Body of pancreas (tissue), 4 donors: ENCODE measurements around the gene KHDRBS2. TPM values are rescaled to one million over a fixed set of nuclear protein-coding genes. Genes with fewer than 3 reads are reported as not detected.

Experiments
- ATAC-seq: fragments of 150-250 bp; one replicate; pipeline ENCODE4 v1.9.1; 2016
- DNase-seq, 4 donors: peaks; one replicate each; pipeline ENCODE4 v3.0.0-alpha.2; 2019
- H3K27ac ChIP-seq, 4 donors: fragments of 200-600 bp; sonication (generic); 1 replicate in 3 of 4; 2 replicates in 1 of 4; pipeline versions ENCODE4 v1.5.1 to v1.6.1; 2016 to 2019; ENCODE audit warnings: mild to moderate bottlenecking in 1 of 4, mixed read lengths in 1 of 4, moderate library complexity in 1 of 4
- H3K27me3 ChIP-seq, 2 donors: fragments of 200-600 bp; sonication (generic); one replicate each; pipeline ENCODE4 v1.6.0; 2016; ENCODE audit warnings: mild to moderate bottlenecking in 1 of 2
- H3K36me3 ChIP-seq, 2 donors: fragments of 200-600 bp; sonication (generic); replicated peaks in 1 of 2; 2 replicates each; pipeline ENCODE4 v1.5.1; 2016; ENCODE audit warnings: low read depth in 2 of 2; ENCODE audit not compliant: insufficient read depth in 1 of 2
- H3K4me1 ChIP-seq: fragments of 200-600 bp; sonication (generic); one replicate; pipeline ENCODE4 v1.6.0; 2016
- H3K4me3 ChIP-seq, 2 donors: fragments of 200-600 bp; sonication (generic); 1 replicate in 1 of 2; 2 replicates in 1 of 2; pipeline ENCODE4 v1.5.1; 2016 to 2019
- H3K9me3 ChIP-seq, 3 donors: fragments of 200-600 bp; sonication (generic); 1 replicate in 2 of 3; 2 replicates in 1 of 3; pipeline ENCODE4 v1.5.1; 2016
- CTCF ChIP-seq, 7 experiments: fragments of 450-650 bp in 4 of 7; fragments of 200-600 bp in 3 of 7; sonication (generic) in 3 of 7; IDR thresholded peaks; one replicate each; pipeline ENCODE4 v1.5.1; 2016 to 2019; ENCODE audit warnings: antibody characterized with exemption in 7 of 7
- POLR2A ChIP-seq, 3 donors: fragments of 450-650 bp; IDR thresholded peaks; one replicate each; pipeline ENCODE4 v1.6.1; 2016; ENCODE audit warnings: antibody characterized with exemption in 3 of 3, mild to moderate bottlenecking in 2 of 3
- WGBS, 2 donors: methylation state at CpG; one replicate each; pipeline ENCODE4 v1.1.5; 2017; 5-methylcytosine and 5-hydroxymethylcytosine counted together
- intact Hi-C: fragments of 100-400 bp; cut with DNase I; formaldehyde crosslinking; loops from one replicate; pipeline ENCODE4 v1.15.1; 2023
- total RNA-seq, 2 donors: library from RNA; depleted of rRNA; stranded (reverse); fragments of >200 nt; gene quantifications; one replicate each; pipeline ENCODE4 v1.1.0, GENCODE V29; 2016

KHDRBS2 gene
- total RNA-seq, 2 donors from 2014 or later: not detected

DNA sequence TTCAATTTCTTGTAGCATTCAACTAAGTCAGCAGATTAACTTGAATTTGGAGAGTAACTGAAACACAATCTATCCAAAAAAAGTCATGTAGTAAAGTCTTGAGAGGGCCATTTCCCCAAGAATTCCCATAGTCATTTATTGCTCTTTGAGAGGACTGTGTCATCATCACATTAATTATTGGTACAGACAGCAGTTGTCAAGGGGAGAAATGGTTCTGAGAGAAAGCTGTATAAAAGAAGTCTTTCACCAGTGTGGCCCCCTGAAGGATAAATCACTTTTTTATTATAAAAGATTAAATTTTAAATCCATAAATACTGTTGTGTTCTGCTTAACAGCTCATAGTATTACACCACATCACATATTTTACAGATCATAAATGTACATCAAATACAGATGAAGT is 111.5 kb downstream of the KHDRBS2 start:
- DNase-seq (no peak), ATAC-seq (no peak)
- H3K36me3 ChIP-seq: no peaks in the 10 kb centered on the region
- no peaks in the 10 kb centered on the region for H3K9me3 ChIP-seq
- H3K4me1 ChIP-seq: no peaks in the 10 kb centered on the region
- H3K4me3 ChIP-seq: no peak overlapping the region
- no peak overlapping the region for H3K27ac ChIP-seq
- no peaks in the 10 kb centered on the region for H3K27me3 ChIP-seq
- no peak for TF ChIP-seq CTCF (IDR thresholded peaks at IDR 0.05)
- no peak for TF ChIP-seq POLR2A (IDR thresholded peaks at IDR 0.05)
- intact Hi-C loops: no loop called here

GRCh38 chr6:62167736-62168135 is 118.3 kb downstream of the KHDRBS2 start:
- Histone ChIP-seq H3K4me3 (no peak overlapping the region), H3K27me3 (no peaks in the 10 kb centered on the region), H3K27ac (no peak overlapping the region), H3K36me3 (no peaks in the 10 kb centered on the region), H3K9me3 (peaks cover 0 to 2% (median 0%) of the 10 kb centered on the region in 3 donors), H3K4me1 (no peaks in the 10 kb centered on the region)
- TF ChIP-seq POLR2A (IDR thresholded peaks at IDR 0.05) (no peak), CTCF (IDR thresholded peaks at IDR 0.05) (no peak)
- 64 to 68% methylated on average over 4 of the region's 4 CpGs for WGBS, 2 donors
- DNase-seq (no peak), ATAC-seq (no peak)
- intact Hi-C loops: no loop called here

DNA sequence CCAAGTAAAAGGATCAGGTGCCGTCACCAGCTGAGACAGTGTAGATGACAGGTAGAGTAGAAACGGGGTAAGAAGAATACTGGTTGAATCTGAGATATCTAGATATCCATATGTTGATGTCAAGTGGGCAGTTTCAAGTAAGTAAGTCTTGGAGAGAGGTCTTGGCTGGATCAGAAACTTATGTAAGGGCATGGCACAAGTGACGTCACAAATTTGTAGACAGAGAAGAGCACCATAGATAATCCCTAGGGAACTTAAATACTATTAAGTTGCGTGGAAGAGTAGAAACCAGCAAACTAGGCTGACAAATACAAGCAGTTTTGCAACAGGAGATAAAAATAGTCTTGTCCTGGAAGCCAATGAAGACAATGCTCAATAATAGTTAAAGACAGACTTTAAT is 123.2 kb downstream of the KHDRBS2 start:
- intact Hi-C loops: no loop called here
- H3K4me3 ChIP-seq: no peak overlapping the region
- DNase-seq (no peak), ATAC-seq (no peak)
- H3K27me3 ChIP-seq: no peaks in the 10 kb centered on the region
- WGBS, 2 donors: 74% methylated on average over 4 of the region's 4 CpGs
- no peaks in the 10 kb centered on the region for H3K4me1 ChIP-seq
- TF ChIP-seq CTCF (IDR thresholded peaks at IDR 0.05) (no peak), POLR2A (IDR thresholded peaks at IDR 0.05) (no peak)
- peaks cover 0 to 8% (median 0%) of the 10 kb centered on the region in 3 donors for H3K9me3 ChIP-seq
- H3K27ac ChIP-seq: no peak overlapping the region
- no peaks in the 10 kb centered on the region for H3K36me3 ChIP-seq

DNA sequence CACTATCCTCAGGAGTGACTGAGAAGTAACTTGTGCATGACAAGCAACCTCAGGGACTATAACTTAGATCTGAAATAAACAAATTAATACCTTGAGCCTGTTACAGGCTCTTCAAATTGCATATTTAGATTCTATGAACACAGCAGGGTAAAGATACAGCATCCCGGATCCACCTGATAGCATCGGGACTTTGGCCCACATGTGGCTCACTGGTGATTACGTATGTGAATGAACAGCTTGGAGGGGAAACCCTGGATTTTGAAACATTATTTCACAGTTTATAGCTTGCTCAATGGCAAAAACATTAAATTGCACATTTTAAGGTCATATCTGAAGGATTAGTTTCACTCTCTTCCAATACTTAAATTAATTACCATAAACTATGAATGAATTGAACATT is 133.2 kb downstream of the KHDRBS2 start:
- no peak for DNase-seq
- H3K4me3 ChIP-seq: no peak overlapping the region
- no peaks in the 10 kb centered on the region for H3K4me1 ChIP-seq
- H3K9me3 ChIP-seq: no peaks in the 10 kb centered on the region
- WGBS, 2 donors: 61 to 69% methylated on average over 3 of the region's 3 CpGs
- no peak overlapping the region for H3K27ac ChIP-seq
- intact Hi-C loops: no loop called here
- TF ChIP-seq POLR2A (IDR thresholded peaks at IDR 0.05): no peak
- no peak for TF ChIP-seq CTCF (IDR thresholded peaks at IDR 0.05)
- ATAC-seq: no peak
- H3K36me3 ChIP-seq: no peaks in the 10 kb centered on the region
- H3K27me3 ChIP-seq: no peaks in the 10 kb centered on the region

DNA sequence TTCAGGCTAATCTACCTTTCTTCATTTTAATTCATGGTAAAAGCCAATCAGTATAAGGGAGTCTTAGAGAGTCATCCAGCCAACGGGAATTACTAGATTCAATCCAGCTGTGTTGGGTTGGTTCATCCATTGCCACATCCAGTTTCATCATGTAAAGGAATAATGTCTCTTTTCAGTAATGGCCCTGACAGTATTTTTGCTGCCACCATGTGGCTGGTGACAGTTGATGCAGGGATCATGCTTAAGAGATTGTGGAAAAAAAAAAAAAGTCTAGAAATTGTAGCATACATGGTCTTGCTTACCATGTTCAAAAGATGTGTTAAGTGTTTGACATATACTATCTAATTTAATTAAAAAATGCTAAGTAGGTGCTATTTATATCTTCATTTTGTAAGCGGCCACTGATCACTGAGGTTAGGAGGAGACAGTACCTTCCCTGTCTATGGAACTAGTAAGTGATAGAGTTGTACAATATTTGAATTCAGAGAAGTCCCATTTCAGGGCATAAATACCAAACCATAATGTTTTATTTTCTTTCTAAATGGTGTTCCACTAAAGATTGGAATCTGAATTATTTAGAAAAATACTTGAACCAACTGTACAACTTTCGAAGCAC is 135.9 kb downstream of the KHDRBS2 start:
- ATAC-seq (peak; percentile 62), DNase-seq (peak in 2 of 4 donors; percentile 13 to 20)
- H3K36me3 ChIP-seq: no peaks in the 10 kb centered on the region
- 46 to 49% methylated on average over 3 of the region's 3 CpGs for WGBS, 2 donors
- TF ChIP-seq CTCF (IDR thresholded peaks at IDR 0.05) (peak; percentile 9 to 50 (median 43)), POLR2A (IDR thresholded peaks at IDR 0.05) (no peak)
- no peak overlapping the region for H3K4me3 ChIP-seq
- H3K27ac ChIP-seq: no peak overlapping the region
- H3K4me1 ChIP-seq: no peaks in the 10 kb centered on the region
- intact Hi-C loops: no loop called here
- no peaks in the 10 kb centered on the region for H3K9me3 ChIP-seq
- no peaks in the 10 kb centered on the region for H3K27me3 ChIP-seq
